Measurements from ENCODE around the gene ZNRD2.

DNA sequence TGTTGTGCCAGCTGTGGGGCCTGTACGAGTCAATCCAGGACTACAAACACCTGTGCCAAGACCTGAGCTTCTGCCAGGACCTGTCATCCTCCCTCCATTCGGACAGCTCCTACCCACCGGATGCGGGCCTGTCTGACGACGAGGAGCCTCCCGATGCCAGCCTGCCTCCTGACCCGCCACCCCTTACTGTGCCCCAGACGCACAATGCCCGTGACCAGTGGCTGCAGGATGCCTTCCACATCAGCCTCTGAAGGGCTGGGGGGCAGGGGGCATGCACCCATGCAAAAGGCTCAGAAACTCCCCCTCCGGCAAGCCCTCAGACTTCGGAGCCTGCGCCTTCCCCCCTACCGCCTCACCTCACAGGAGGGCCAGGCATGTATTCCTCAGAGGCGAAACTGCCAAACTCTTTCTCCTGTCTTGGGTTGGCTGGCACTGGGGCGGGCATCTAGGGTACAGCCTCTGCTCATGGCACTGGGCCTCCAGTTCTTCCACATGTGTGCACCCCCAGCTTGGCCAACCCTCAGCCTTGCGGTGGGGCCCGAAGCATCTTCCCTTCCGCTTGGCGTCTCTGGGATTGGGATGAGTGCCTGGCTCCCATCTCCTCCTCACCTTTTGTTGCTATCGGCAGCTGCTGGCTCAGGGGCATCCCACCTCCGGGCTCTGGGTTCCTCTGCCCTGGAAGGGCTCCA, 3.3 kb downstream of the ZNRD2 start:
- TF ChIP-seq, protein P1, sequence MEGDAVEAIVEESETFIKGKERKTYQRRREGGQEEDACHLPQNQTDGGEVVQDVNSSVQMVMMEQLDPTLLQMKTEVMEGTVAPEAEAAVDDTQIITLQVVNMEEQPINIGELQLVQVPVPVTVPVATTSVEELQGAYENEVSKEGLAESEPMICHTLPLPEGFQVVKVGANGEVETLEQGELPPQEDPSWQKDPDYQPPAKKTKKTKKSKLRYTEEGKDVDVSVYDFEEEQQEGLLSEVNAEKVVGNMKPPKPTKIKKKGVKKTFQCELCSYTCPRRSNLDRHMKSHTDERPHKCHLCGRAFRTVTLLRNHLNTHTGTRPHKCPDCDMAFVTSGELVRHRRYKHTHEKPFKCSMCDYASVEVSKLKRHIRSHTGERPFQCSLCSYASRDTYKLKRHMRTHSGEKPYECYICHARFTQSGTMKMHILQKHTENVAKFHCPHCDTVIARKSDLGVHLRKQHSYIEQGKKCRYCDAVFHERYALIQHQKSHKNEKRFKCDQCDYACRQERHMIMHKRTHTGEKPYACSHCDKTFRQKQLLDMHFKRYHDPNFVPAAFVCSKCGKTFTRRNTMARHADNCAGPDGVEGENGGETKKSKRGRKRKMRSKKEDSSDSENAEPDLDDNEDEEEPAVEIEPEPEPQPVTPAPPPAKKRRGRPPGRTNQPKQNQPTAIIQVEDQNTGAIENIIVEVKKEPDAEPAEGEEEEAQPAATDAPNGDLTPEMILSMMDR (tag by site-specific recombination; IDR thresholded peaks at IDR 0.05) = no peak
- no peak for TF ChIP-seq SETDB1 (IDR thresholded peaks at IDR 0.05; ENCODE audit: insufficient read length, low read length)
- no peak for TF ChIP-seq ZNF112 (tag by site-specific recombination; IDR thresholded peaks at IDR 0.05)
- TF ChIP-seq ZNF24 (tag by site-specific recombination; IDR thresholded peaks at IDR 0.05) = no peak
